Activated CD4-positive, alpha-beta T cell treated with anti-CD3 and anti-CD28 coated beads, Interleukin-2, Interleukin-4, amounts not matched to agents 100 ng/mL and 50 ng/mL, durations not matched to agents 16 hours and 8 hours (primary cell): Measurements from ENCODE around the gene DEPDC7.
A peak's percentile ranks its signal among the peaks of the same experiment; 100 is the strongest.

Source experiments
- DNase-seq: peaks from one replicate; pipeline ENCODE4 v3.0.0-alpha.2; 2020; ENCODE audit warnings: low spot score

Gene DEPDC7

GRCh38 chr11:33062137-33062536 is 46.5 kb downstream of the DEPDC7 start:
- DNase-seq: no peak

GRCh38 chr11:33063326-33063881 is 47.7 kb downstream of the DEPDC7 start:
- peak; percentile 79 for DNase-seq

- DNase-seq: no peak
These were observed 48.6 kb downstream of the DEPDC7 start for GRCh38 chr11:33064033-33064825.

- no peak for DNase-seq
These were observed 49.2 kb downstream of the DEPDC7 start for GRCh38 chr11:33064866-33065265.

- DNase-seq: peak; percentile 71
These were observed 49.9 kb downstream of the DEPDC7 start for GRCh38 chr11:33065445-33066178.

- no peak for DNase-seq
These were observed 51.6 kb downstream of the DEPDC7 start for GRCh38 chr11:33067294-33067693.

GRCh38 chr11:33068611-33069340 is 53.1 kb downstream of the DEPDC7 start:
- DNase-seq: no peak

- DNase-seq: no peak
These were observed 56.8 kb downstream of the DEPDC7 start for GRCh38 chr11:33072465-33072864.
